Measurements from ENCODE around the gene RAPGEF2. TPM values are rescaled to one million over a fixed set of nuclear protein-coding genes. Genes with fewer than 3 reads are reported as not detected.

RAPGEF2 gene
- total and polyA plus RNA-seq, 2 experiments from 2014 or later = 10.2 to 63.1 TPM

DNA sequence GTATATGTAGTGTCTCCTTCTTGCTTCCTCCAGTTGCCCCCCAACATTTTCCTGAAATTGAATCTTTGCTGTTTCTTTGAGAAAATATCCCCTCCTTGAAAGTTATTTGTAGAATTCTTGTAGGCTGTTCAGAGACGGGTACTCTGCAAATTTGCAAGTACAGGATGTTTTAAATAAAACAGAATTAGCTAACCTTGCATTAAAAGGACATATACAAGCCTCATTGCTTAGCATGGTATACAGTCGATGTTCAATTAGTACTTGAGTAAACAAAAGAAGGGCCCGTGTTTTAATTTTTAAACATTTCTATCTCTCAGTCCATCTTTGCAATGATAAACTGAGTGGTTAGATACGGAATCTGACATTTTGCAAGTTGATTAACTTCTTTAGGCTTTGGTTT is 50.8 kb downstream of the RAPGEF2 start:
- no peaks in the 10 kb centered on the region for H3K36me3 Mint-ChIP-seq (ENCODE audit: low read depth)
- Histone ChIP-seq H2AFZ (no peak overlapping the region), H3K4me2 (no peak overlapping the region), H3K4me1 (ENCODE audit: insufficient read depth) (peaks cover 49% of the 10 kb centered on the region), H3K4me3 (no peak overlapping the region), H3K79me2 (replicated peaks; ENCODE audit: insufficient read depth) (peaks cover 100% of the 10 kb centered on the region), H3K27ac (ENCODE audit: low read depth) (no peak overlapping the region), H3F3A (replicated peaks; ENCODE audit: low read depth) (no peaks in the 10 kb centered on the region), H3K27me3 (ENCODE audit: insufficient read depth) (no peaks in the 10 kb centered on the region), H3K36me3 (ENCODE audit: insufficient read depth) (no peaks in the 10 kb centered on the region), H4K20me1 (replicated peaks; ENCODE audit: insufficient read depth) (no peaks in the 10 kb centered on the region; the same call in 1 of the 2 replicates), H3K9me2 (ENCODE audit: insufficient read depth) (no peaks in the 10 kb centered on the region)
- peaks cover 2% of the 10 kb centered on the region for H3K27me3 Mint-ChIP-seq (ENCODE audit: insufficient read depth, low read depth, poor library complexity)
- H3K4me3 Mint-ChIP-seq = no peak overlapping the region
- TF ChIP-seq STAT1 (IDR thresholded peaks at IDR 0.05; ENCODE audit: unreplicated experiment) (no peak), POLR2AphosphoS5 (IDR thresholded peaks at IDR 0.05; ENCODE audit: low read depth) (no peak), EZH2phosphoT487 (IDR thresholded peaks at IDR 0.05; ENCODE audit: unreplicated experiment) (no peak), CREB1 (CRISPR knock-in tag; IDR thresholded peaks at IDR 0.05; ENCODE audit: low read depth) (no peak), ZNF331 (CRISPR knock-in tag; IDR thresholded peaks at IDR 0.05; ENCODE audit: low read depth) (no peak), ZNF114 (CRISPR knock-in tag; IDR thresholded peaks at IDR 0.05) (no peak), JUNB (IDR thresholded peaks at IDR 0.05; ENCODE audit: unreplicated experiment) (no peak), EZH2 (IDR thresholded peaks at IDR 0.05; ENCODE audit: low read depth, unreplicated experiment) (no peak), NANOG (IDR thresholded peaks at IDR 0.05; ENCODE audit: borderline replicate concordance) (no peak)
- TF ChIP-seq, protein P1, sequence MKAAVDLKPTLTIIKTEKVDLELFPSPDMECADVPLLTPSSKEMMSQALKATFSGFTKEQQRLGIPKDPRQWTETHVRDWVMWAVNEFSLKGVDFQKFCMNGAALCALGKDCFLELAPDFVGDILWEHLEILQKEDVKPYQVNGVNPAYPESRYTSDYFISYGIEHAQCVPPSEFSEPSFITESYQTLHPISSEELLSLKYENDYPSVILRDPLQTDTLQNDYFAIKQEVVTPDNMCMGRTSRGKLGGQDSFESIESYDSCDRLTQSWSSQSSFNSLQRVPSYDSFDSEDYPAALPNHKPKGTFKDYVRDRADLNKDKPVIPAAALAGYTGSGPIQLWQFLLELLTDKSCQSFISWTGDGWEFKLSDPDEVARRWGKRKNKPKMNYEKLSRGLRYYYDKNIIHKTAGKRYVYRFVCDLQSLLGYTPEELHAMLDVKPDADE (IDR thresholded peaks at IDR 0.05) = no peak
- TF ChIP-seq, protein P2, sequence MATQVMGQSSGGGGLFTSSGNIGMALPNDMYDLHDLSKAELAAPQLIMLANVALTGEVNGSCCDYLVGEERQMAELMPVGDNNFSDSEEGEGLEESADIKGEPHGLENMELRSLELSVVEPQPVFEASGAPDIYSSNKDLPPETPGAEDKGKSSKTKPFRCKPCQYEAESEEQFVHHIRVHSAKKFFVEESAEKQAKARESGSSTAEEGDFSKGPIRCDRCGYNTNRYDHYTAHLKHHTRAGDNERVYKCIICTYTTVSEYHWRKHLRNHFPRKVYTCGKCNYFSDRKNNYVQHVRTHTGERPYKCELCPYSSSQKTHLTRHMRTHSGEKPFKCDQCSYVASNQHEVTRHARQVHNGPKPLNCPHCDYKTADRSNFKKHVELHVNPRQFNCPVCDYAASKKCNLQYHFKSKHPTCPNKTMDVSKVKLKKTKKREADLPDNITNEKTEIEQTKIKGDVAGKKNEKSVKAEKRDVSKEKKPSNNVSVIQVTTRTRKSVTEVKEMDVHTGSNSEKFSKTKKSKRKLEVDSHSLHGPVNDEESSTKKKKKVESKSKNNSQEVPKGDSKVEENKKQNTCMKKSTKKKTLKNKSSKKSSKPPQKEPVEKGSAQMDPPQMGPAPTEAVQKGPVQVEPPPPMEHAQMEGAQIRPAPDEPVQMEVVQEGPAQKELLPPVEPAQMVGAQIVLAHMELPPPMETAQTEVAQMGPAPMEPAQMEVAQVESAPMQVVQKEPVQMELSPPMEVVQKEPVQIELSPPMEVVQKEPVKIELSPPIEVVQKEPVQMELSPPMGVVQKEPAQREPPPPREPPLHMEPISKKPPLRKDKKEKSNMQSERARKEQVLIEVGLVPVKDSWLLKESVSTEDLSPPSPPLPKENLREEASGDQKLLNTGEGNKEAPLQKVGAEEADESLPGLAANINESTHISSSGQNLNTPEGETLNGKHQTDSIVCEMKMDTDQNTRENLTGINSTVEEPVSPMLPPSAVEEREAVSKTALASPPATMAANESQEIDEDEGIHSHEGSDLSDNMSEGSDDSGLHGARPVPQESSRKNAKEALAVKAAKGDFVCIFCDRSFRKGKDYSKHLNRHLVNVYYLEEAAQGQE (IDR thresholded peaks at IDR 0.05; ENCODE audit: unreplicated experiment) = no peak
- TF ChIP-seq, protein P3, sequence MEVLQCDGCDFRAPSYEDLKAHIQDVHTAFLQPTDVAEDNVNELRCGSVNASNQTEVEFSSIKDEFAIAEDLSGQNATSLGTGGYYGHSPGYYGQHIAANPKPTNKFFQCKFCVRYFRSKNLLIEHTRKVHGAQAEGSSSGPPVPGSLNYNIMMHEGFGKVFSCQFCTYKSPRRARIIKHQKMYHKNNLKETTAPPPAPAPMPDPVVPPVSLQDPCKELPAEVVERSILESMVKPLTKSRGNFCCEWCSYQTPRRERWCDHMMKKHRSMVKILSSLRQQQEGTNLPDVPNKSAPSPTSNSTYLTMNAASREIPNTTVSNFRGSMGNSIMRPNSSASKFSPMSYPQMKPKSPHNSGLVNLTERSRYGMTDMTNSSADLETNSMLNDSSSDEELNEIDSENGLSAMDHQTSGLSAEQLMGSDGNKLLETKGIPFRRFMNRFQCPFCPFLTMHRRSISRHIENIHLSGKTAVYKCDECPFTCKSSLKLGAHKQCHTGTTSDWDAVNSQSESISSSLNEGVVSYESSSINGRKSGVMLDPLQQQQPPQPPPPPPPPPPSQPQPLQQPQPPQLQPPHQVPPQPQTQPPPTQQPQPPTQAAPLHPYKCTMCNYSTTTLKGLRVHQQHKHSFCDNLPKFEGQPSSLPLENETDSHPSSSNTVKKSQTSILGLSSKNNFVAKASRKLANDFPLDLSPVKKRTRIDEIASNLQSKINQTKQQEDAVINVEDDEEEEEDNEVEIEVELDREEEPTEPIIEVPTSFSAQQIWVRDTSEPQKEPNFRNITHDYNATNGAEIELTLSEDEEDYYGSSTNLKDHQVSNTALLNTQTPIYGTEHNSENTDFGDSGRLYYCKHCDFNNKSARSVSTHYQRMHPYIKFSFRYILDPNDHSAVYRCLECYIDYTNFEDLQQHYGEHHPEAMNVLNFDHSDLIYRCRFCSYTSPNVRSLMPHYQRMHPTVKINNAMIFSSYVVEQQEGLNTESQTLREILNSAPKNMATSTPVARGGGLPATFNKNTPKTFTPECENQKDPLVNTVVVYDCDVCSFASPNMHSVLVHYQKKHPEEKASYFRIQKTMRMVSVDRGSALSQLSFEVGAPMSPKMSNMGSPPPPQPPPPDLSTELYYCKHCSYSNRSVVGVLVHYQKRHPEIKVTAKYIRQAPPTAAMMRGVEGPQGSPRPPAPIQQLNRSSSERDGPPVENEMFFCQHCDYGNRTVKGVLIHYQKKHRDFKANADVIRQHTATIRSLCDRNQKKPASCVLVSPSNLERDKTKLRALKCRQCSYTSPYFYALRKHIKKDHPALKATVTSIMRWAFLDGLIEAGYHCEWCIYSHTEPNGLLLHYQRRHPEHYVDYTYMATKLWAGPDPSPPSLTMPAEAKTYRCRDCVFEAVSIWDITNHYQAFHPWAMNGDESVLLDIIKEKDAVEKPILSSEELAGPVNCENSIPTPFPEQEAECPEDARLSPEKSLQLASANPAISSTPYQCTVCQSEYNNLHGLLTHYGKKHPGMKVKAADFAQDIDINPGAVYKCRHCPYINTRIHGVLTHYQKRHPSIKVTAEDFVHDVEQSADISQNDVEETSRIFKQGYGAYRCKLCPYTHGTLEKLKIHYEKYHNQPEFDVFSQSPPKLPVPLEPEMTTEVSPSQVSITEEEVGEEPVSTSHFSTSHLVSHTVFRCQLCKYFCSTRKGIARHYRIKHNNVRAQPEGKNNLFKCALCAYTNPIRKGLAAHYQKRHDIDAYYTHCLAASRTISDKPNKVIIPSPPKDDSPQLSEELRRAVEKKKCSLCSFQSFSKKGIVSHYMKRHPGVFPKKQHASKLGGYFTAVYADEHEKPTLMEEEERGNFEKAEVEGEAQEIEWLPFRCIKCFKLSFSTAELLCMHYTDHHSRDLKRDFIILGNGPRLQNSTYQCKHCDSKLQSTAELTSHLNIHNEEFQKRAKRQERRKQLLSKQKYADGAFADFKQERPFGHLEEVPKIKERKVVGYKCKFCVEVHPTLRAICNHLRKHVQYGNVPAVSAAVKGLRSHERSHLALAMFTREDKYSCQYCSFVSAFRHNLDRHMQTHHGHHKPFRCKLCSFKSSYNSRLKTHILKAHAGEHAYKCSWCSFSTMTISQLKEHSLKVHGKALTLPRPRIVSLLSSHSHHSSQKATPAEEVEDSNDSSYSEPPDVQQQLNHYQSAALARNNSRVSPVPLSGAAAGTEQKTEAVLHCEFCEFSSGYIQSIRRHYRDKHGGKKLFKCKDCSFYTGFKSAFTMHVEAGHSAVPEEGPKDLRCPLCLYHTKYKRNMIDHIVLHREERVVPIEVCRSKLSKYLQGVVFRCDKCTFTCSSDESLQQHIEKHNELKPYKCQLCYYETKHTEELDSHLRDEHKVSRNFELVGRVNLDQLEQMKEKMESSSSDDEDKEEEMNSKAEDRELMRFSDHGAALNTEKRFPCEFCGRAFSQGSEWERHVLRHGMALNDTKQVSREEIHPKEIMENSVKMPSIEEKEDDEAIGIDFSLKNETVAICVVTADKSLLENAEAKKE (CRISPR knock-in tag; IDR thresholded peaks at IDR 0.05) = no peak
- TF ChIP-seq, protein P4, sequence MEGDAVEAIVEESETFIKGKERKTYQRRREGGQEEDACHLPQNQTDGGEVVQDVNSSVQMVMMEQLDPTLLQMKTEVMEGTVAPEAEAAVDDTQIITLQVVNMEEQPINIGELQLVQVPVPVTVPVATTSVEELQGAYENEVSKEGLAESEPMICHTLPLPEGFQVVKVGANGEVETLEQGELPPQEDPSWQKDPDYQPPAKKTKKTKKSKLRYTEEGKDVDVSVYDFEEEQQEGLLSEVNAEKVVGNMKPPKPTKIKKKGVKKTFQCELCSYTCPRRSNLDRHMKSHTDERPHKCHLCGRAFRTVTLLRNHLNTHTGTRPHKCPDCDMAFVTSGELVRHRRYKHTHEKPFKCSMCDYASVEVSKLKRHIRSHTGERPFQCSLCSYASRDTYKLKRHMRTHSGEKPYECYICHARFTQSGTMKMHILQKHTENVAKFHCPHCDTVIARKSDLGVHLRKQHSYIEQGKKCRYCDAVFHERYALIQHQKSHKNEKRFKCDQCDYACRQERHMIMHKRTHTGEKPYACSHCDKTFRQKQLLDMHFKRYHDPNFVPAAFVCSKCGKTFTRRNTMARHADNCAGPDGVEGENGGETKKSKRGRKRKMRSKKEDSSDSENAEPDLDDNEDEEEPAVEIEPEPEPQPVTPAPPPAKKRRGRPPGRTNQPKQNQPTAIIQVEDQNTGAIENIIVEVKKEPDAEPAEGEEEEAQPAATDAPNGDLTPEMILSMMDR (conservative IDR thresholded peaks at IDR 0.05; ENCODE audit: low read depth in 2 of 2) = no peak
- ATAC-seq (no peak), DNase-seq (ENCODE audit: low spot score) (no peak)
- peaks cover 59% of the 10 kb centered on the region for H3K4me1 Mint-ChIP-seq
- no peak overlapping the region for H3K27ac Mint-ChIP-seq
- no peaks in the 10 kb centered on the region for H3K9me3 Mint-ChIP-seq
